AG04449 (cell line): ENCODE results near the gene HPSE2.
A peak's percentile ranks its signal among the peaks of the same experiment; 100 is the strongest.

Experiments
- CTCF ChIA-PET: fragments of 350-600 bp; formaldehyde crosslinking; extraction: SDS; loops from one replicate; lab custom pipeline; 2021; ENCODE audit warnings: antibody characterized with exemption; lab: Yijun Ruan, JAX
- POLR2A ChIA-PET: fragments of 400-600, 350-600 bp; formaldehyde crosslinking; extraction: SDS; loops from one replicate; lab custom pipeline; 2020; ENCODE audit warnings: antibody characterized with exemption, inconsistent platforms; lab: Yijun Ruan, JAX
- DNase-seq: peaks from one replicate; pipeline ENCODE4 v3.0.0-alpha.2; 2010; ENCODE audit warnings: low read depth, low spot score
- H3K4me3 ChIP-seq: 2 replicates; pipeline ENCODE4 v1.5.1; 2011; ENCODE audit warnings: low read depth, mild to moderate bottlenecking, control low read depth, low read length
- TF ChIP-seq, protein P1 (sequence below): IDR thresholded peaks from one replicate; pipeline ENCODE4 v1.5.1; 2011; ENCODE audit warnings: mild to moderate bottlenecking, moderate library complexity, low read length, control low read depth, inconsistent platforms; ENCODE audit not compliant: insufficient read depth; ENCODE audit errors: missing control alignments

The HPSE2 gene

DNA sequence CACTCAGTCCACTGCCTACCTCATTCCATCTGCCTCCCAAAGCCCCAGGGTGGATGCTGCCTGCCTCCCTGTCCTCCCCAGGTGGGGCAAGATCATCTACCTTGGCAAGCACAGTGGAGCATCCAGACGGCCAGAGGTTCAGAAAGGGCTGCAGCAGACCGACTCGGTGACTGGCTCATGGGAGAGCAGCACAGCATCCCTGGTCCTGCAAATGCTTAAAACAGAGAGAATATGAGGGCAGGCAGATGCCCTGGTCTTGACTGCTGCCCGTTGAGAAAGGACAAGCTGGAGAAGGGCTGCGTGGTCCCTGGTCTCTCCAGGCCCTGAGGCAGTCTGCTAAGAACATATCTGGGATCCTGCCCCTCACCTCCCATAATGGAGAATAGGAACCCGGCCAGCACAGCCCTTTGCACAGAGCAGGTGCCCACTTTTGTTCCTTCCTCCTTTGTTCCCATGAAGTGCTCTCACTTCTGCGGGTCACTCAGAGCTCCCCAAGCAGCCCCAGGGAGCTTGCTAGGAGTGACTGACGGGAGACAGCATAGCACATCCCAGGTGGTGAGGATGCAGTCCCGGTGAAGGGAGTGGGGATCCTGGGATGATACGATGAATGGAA, 790.3 kb downstream of the HPSE2 start:
- CTCF ChIA-PET = interaction anchor here (0.6 to 3.4 kb wide), 4 partner anchors 9 to 23 kb away, joined by 3 to 14 read pairs (median 5); no protein-coding TSS in a partner anchor

DNA sequence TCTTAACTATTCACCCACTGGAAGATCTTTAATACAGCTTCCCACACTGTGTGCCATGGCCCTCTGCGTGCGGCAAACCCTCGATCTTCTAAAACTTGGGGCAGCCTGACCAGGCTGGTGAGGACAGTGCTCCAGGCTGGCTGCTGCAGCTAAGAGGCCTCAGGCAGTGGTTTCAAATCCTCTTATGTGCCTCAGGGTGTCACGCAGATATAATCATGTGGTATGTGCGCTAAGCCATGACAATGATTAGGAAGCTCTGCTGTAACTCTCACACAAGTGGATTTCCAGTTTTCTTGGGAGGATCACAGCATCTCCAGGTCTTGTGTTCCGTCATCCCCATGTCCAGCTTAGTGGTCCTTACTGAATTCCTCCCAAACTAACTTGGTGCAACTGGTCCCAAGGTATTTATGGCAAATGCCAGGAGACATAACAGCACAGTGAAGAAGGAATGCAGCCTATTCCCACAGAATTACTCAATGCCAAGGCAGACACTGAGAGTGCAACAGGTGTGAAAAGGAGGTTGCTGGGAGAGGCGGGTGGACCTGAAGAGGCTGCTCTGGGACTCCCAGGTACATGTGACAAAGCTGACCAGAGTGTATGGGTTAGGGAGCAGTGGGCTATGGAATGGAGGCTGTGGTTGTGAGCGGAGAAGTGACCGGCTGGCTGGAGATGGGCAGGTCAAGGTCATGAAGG, 791.2 kb downstream of the HPSE2 start:
- CTCF ChIA-PET = interaction anchor here (1.5 to 3.4 kb wide), 4 partner anchors 8 to 202 kb away, joined by 3 to 14 read pairs (median 5); no protein-coding TSS in a partner anchor
- H3K4me3 ChIP-seq = no peak overlapping the region
- TF ChIP-seq, protein P1, sequence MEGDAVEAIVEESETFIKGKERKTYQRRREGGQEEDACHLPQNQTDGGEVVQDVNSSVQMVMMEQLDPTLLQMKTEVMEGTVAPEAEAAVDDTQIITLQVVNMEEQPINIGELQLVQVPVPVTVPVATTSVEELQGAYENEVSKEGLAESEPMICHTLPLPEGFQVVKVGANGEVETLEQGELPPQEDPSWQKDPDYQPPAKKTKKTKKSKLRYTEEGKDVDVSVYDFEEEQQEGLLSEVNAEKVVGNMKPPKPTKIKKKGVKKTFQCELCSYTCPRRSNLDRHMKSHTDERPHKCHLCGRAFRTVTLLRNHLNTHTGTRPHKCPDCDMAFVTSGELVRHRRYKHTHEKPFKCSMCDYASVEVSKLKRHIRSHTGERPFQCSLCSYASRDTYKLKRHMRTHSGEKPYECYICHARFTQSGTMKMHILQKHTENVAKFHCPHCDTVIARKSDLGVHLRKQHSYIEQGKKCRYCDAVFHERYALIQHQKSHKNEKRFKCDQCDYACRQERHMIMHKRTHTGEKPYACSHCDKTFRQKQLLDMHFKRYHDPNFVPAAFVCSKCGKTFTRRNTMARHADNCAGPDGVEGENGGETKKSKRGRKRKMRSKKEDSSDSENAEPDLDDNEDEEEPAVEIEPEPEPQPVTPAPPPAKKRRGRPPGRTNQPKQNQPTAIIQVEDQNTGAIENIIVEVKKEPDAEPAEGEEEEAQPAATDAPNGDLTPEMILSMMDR = no peak
- POLR2A ChIA-PET = no interaction called here
- DNase-seq = no peak

More for the DNA sequence above, 790.3 kb downstream of the HPSE2 start:
- TF ChIP-seq, protein P1 = no peak
- peak overlapping the region; percentile 82 for H3K4me3 ChIP-seq
- no peak for DNase-seq
- POLR2A ChIA-PET = no interaction called here

DNA sequence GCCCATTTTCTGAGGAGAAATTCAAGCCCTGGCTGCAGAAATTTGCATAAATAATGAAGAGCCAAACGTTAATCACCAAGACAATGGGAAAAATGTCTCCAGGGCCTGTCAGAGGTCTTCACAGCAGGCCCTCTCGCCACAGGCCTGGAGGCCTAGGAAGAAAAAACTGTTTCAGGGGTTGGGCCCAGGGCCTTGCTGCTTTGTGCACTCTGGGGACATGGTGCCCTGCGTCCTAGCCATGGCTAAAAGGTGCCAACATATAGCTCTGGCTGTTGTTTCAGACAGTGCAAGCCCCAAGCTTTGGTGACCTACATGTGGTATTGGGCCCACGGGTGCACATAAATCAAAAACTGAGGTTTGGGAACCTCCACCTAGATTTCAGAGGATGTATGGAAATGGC, 796.9 kb downstream of the HPSE2 start:
- ChIA-PET POLR2A (no interaction called here), CTCF (no interaction called here)
- TF ChIP-seq, protein P1 = no peak

DNA sequence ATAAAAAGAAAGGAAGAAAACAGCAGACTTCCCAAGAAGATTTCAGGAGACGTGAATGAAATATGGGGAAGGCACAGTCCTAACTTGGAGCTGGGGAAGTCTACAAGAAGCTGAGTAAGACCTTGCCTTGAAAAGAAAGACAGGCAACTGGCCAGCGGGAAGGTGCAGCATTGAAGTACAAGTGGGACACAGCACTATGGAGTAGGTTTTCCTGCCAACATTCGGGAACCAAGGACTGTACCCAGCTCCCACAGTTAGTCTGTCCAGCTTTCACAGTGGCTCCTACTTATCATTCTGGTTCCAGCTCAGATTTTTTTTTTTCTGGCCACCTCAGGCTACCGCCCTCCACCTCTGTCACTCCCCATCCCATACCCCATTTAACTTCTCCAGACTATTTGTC, 798.9 kb downstream of the HPSE2 start:
- TF ChIP-seq, protein P1 = no peak
- no peak overlapping the region for H3K4me3 ChIP-seq
- ChIA-PET POLR2A (no interaction called here), CTCF (interaction anchor here (0.9 to 1.9 kb wide), 4 partner anchors 8 to 13 kb away, joined by 3 to 24 read pairs (median 6); no protein-coding TSS in a partner anchor)
- no peak for DNase-seq

More for the DNA sequence above, 796.9 kb downstream of the HPSE2 start:
- DNase-seq = no peak
- no peak overlapping the region for H3K4me3 ChIP-seq

DNA sequence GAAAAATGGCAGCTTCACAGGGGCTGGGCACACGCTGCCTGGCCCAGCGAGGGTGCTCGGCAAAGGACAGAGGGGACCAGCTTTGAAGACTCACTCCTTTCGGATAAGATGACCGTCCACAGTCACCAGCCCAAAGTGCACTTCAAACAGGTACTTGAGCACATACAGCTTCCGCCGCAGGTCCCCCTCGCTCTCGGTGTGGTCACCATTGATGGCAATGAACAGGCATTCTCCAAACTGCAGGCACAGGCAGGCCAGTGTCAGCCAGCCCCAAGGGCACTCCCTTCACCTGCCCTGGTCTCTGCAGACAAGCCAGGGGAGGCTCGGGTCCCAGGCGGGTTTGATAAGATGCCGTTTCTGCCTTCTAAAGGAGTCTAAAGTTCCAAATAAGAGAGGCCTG, 800.5 kb downstream of the HPSE2 start:
- no peak overlapping the region for H3K4me3 ChIP-seq
- TF ChIP-seq, protein P1 = no peak
- no peak for DNase-seq
- CTCF ChIA-PET = interaction anchor here (1.9 kb wide), 3 partner anchors 8 to 12 kb away, joined by 5 to 16 read pairs (median 7); no protein-coding TSS in a partner anchor
- POLR2A ChIA-PET = interaction anchor here (0.6 to 1.4 kb wide), 3 partner anchors 20 to 934 kb away, joined by 3 read pairs; partner anchors contain the start of gene PYROXD2
